PC-9 (cell line): Measurements from ENCODE around the gene GPR4. TPM values are rescaled to one million over a fixed set of nuclear protein-coding genes. Genes with fewer than 3 reads are reported as not detected.

Experiments used
- BruUV-seq: library from RNA; stranded (reverse); fragments of 400-500 nt; replicated peaks from 2 replicates; lab custom pipeline; 2021; lab: Mats Ljungman, UMichigan
- CTCF ChIA-PET: fragments of 300-600 bp; sonication (Branson Sonifier 250); formaldehyde crosslinking; loops from one replicate; lab custom pipeline; 2022; ENCODE audit warnings: antibody characterized with exemption; lab: Charles Lee
- POLR2A ChIA-PET: fragments of 300-600 bp; sonication (Branson Sonifier 250); formaldehyde crosslinking; loops from one replicate; lab custom pipeline; 2022; ENCODE audit warnings: antibody characterized with exemption; ENCODE audit not compliant: unreplicated experiment; lab: Charles Lee
- DNase-seq, 2 experiments: peaks; one replicate each; pipeline versions ENCODE4 v3.0.0 to v3.0.0-alpha.2; 2015 to 2022; ENCODE audit warnings: mixed read lengths in 1 of 2
- H2AFZ ChIP-seq: fragments of 200-600 bp; sonication (generic); 2 replicates; pipeline ENCODE4 v1.8.1; 2017; ENCODE audit warnings: antibody characterized with exemption
- H3F3A ChIP-seq: fragments of 200-600 bp; sonication (generic); 2 replicates; pipeline ENCODE4 v1.8.1; 2017; ENCODE audit warnings: antibody characterized with exemption, mild to moderate bottlenecking, low read depth; ENCODE audit not compliant: insufficient read depth
- H3K27ac ChIP-seq: fragments of 200-600 bp; sonication (generic); 2 replicates; pipeline ENCODE4 v1.6.1; 2016; ENCODE audit warnings: mixed run types
- H3K27me3 ChIP-seq: fragments of 200-600 bp; sonication (generic); 2 replicates; pipeline ENCODE4 v1.6.1; 2016; ENCODE audit warnings: low read depth, mixed run types; ENCODE audit not compliant: insufficient read depth
- H3K36me3 ChIP-seq: fragments of 200-600 bp; sonication (generic); 2 replicates; pipeline ENCODE4 v1.6.1; 2016; ENCODE audit warnings: low read depth, mixed run types
- H3K4me1 ChIP-seq: fragments of 200-600 bp; sonication (generic); replicated peaks from 2 replicates; pipeline ENCODE4 v1.6.1; 2016; ENCODE audit warnings: mixed run types; ENCODE audit not compliant: insufficient read depth
- H3K4me2 ChIP-seq: fragments of 200-600 bp; sonication (generic); 2 replicates; pipeline ENCODE4 v1.6.1; 2017; ENCODE audit warnings: mixed run types
- H3K4me3 ChIP-seq: fragments of 200-600 bp; sonication (generic); 2 replicates; pipeline ENCODE4 v1.6.1; 2016; ENCODE audit warnings: mixed run types
- H3K79me2 ChIP-seq: fragments of 200-600 bp; sonication (generic); 2 replicates; pipeline ENCODE4 v1.6.1; 2017; ENCODE audit warnings: low read depth, mixed run types
- H3K9me2 ChIP-seq: fragments of 200-600 bp; sonication (generic); 2 replicates; pipeline ENCODE4 v1.8.1; 2017; ENCODE audit warnings: mild to moderate bottlenecking; ENCODE audit not compliant: insufficient read depth
- H3K9me3 ChIP-seq: fragments of 200-600 bp; sonication (generic); 2 replicates; pipeline ENCODE4 v1.8.1; 2016; ENCODE audit warnings: low read depth; ENCODE audit not compliant: insufficient read depth
- H4K20me1 ChIP-seq: fragments of 200-600 bp; sonication (generic); 2 replicates; pipeline ENCODE4 v1.8.1; 2017; ENCODE audit not compliant: insufficient read depth
- CTCF ChIP-seq: fragments of 200-600 bp; sonication (generic); conservative IDR thresholded peaks from 2 replicates; pipeline ENCODE4 v1.6.1; 2017; ENCODE audit warnings: mixed run types, antibody characterized with exemption, mild to moderate bottlenecking, moderate library complexity
- EZH2 ChIP-seq: fragments of 200-600 bp; sonication (generic); IDR thresholded peaks from 2 replicates; pipeline ENCODE4 v1.8.0; 2017; ENCODE audit warnings: antibody characterized with exemption, low read depth
- intact Hi-C: fragments of 100-400 bp; cut with micrococcal nuclease; formaldehyde crosslinking; loops from one replicate; pipeline ENCODE4 v1.10.0; 2022; ENCODE audit not compliant: unreplicated experiment
- total RNA-seq: library from RNA; stranded (reverse); gene quantifications from 2 replicates; pipeline ENCODE4 v1.2.3, GENCODE V29; 2021

GPR4 gene
- total RNA-seq, 1 experiment from 2014 or later: not detected

GRCh38 chr19:45560038-45560437 is 42.0 kb downstream of the GPR4 start:
- intact Hi-C loops: no loop called here
- Histone ChIP-seq H3K4me1 (peaks cover 17% of the 10 kb centered on the region), H3K27ac (no peak overlapping the region), H2AFZ (no peak overlapping the region), H3K9me2 (no peaks in the 10 kb centered on the region), H3K4me2 (no peak overlapping the region), H3K79me2 (peaks cover 17% of the 10 kb centered on the region), H3F3A (peaks cover 31% of the 10 kb centered on the region), H3K27me3 (no peaks in the 10 kb centered on the region), H3K9me3 (no peaks in the 10 kb centered on the region), H3K4me3 (no peak overlapping the region), H3K36me3 (no peaks in the 10 kb centered on the region), H4K20me1 (0 out of 2 replicates have a peak, but pooled peaks cover under 1% of the 10 kb centered on the region)
- BruUV-seq: no TSS peak
- TF ChIP-seq EZH2 (no peak), CTCF (no peak)
- ChIA-PET CTCF (no interaction called here), POLR2A (no interaction called here)
- DNase-seq: no peak

- ChIA-PET POLR2A (interaction anchor here (0.7 kb wide), 1 partner anchor 119 kb away, joined by 5 read pairs; no protein-coding TSS in a partner anchor), CTCF (interaction anchor here (0.5 to 1.5 kb wide), 13 partner anchors 8 to 987 kb away, joined by 3 to 7 read pairs (median 4); partner anchors contain the start of gene DMPK)
- Histone ChIP-seq H3K4me3 (no peak overlapping the region), H3K27ac (no peak overlapping the region), H3K4me2 (no peak overlapping the region), H3K36me3 (no peaks in the 10 kb centered on the region), H4K20me1 (0 out of 2 replicates have a peak, but pooled peaks cover 3% of the 10 kb centered on the region), H3K27me3 (no peaks in the 10 kb centered on the region), H3K4me1 (peaks cover 14% of the 10 kb centered on the region), H3F3A (peaks cover 23% of the 10 kb centered on the region), H3K79me2 (0 out of 2 replicates have a peak, but pooled peaks cover 8% of the 10 kb centered on the region), H3K9me3 (no peaks in the 10 kb centered on the region), H2AFZ (no peak overlapping the region), H3K9me2 (no peaks in the 10 kb centered on the region)
- intact Hi-C loops: no loop called here
- peak in 1 of 2 experiments; percentile 38 for DNase-seq
- TF ChIP-seq EZH2 (no peak), CTCF (peak; percentile 76)
- BruUV-seq: no TSS peak
Measured at GRCh38 chr19:45558399-45558878, 43.6 kb downstream of the GPR4 start.

GRCh38 chr19:45556835-45557234 is 45.2 kb downstream of the GPR4 start:
- POLR2A ChIA-PET: no interaction called here
- no peak for TF ChIP-seq CTCF
- TF ChIP-seq EZH2: no peak
- H3K4me2 ChIP-seq: no peak overlapping the region
- H3F3A ChIP-seq: peaks cover 8% of the 10 kb centered on the region
- 0 out of 2 replicates have a peak, but pooled peaks cover 6% of the 10 kb centered on the region for H3K79me2 ChIP-seq
- no peak overlapping the region for H3K27ac ChIP-seq
- H3K9me3 ChIP-seq: no peaks in the 10 kb centered on the region
- H3K4me1 ChIP-seq: no peaks in the 10 kb centered on the region
- intact Hi-C loops: no loop called here
- 0 out of 2 replicates have a peak, but pooled peaks cover 3% of the 10 kb centered on the region for H4K20me1 ChIP-seq
- CTCF ChIA-PET: no interaction called here
- DNase-seq: no peak
- no TSS peak for BruUV-seq
- no peaks in the 10 kb centered on the region for H3K9me2 ChIP-seq
- H3K4me3 ChIP-seq: no peak overlapping the region
- no peaks in the 10 kb centered on the region for H3K36me3 ChIP-seq
- H2AFZ ChIP-seq: no peak overlapping the region
- H3K27me3 ChIP-seq: no peaks in the 10 kb centered on the region
